Measurements from ENCODE around the gene ZNF222. TPM values are rescaled to one million over a fixed set of nuclear protein-coding genes. Genes with fewer than 3 reads are reported as not detected.

The ZNF222 gene
- polyA plus RNA-seq, 1 donor (not counting 4 experiments of a cell fraction or from before 2014, with no cell fraction given) = 2.7 TPM

DNA sequence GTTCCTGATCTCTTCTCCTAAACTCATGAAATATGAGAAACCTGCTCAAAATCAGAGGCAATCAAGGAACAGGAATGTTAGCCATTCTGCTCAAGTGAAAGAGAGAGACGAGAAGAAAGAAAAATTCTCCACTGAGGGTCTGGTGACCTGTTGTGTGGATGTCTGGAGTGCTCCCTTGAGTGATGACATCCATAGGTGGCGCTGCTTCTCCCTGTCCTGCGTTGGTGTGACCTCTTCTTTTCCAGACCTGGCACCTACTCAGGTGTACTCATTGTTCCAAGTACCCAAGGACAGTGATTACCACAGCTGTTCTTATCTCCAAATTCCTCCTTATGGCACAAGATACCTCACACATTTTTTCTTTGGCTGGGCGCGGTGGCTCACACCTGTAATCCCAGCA, 30.7 kb downstream of the ZNF222 start:
- Histone ChIP-seq H3K36me3 (ENCODE audit: control insufficient read depth in 2 of 2, extremely low read depth in 1 of 2, insufficient read depth in 2 of 2, low read length in 2 of 2) (peaks cover 3 to 5% of the 10 kb centered on the region in 2 experiments), H3K4me1 (ENCODE audit: control insufficient read depth, extremely low read depth, insufficient read depth, low read length) (peaks cover 5% of the 10 kb centered on the region), H4K20me1 (ENCODE audit: control insufficient read depth, extremely low read depth, insufficient read depth, low read length) (no peaks in the 10 kb centered on the region), H3K9me1 (ENCODE audit: control insufficient read depth, extremely low read depth, insufficient read depth, low read length) (no peaks in the 10 kb centered on the region), H3K79me2 (ENCODE audit: control insufficient read depth, insufficient read depth, low read length) (peaks cover 3% of the 10 kb centered on the region), H3K27me3 (ENCODE audit: control insufficient read depth, extremely low read depth, insufficient read depth, low read length) (no peaks in the 10 kb centered on the region), H3K9me3 (ENCODE audit: control insufficient read depth, low read depth, low read length) (no peaks in the 10 kb centered on the region), H3K9ac (ENCODE audit: control insufficient read depth, extremely low read depth, insufficient read depth, low read length) (no peak overlapping the region), H3K27ac (ENCODE audit: control insufficient read depth, insufficient read depth, low read length) (no peak overlapping the region), H3K4me2 (ENCODE audit: control insufficient read depth, extremely low read depth, insufficient read depth, low read depth, low read length) (no peak overlapping the region), H3K4me3 (ENCODE audit: control insufficient read depth in 2 of 3, extremely low read depth in 1 of 3, insufficient read depth in 2 of 3, low read depth in 1 of 3, low read length in 3 of 3) (no peak overlapping the region), H2AFZ (ENCODE audit: control insufficient read depth, low read length) (no peak overlapping the region)
- dilution Hi-C loops (cut with MboI; ENCODE audit: extremely low pct_ligation_motif_present, low sequenced_read_pairs) = no loop called here
- TF ChIP-seq, protein P1, sequence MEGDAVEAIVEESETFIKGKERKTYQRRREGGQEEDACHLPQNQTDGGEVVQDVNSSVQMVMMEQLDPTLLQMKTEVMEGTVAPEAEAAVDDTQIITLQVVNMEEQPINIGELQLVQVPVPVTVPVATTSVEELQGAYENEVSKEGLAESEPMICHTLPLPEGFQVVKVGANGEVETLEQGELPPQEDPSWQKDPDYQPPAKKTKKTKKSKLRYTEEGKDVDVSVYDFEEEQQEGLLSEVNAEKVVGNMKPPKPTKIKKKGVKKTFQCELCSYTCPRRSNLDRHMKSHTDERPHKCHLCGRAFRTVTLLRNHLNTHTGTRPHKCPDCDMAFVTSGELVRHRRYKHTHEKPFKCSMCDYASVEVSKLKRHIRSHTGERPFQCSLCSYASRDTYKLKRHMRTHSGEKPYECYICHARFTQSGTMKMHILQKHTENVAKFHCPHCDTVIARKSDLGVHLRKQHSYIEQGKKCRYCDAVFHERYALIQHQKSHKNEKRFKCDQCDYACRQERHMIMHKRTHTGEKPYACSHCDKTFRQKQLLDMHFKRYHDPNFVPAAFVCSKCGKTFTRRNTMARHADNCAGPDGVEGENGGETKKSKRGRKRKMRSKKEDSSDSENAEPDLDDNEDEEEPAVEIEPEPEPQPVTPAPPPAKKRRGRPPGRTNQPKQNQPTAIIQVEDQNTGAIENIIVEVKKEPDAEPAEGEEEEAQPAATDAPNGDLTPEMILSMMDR (optimal IDR thresholded peaks at IDR 0.05 in 1 of 3, IDR thresholded peaks at IDR 0.05 in 1 of 3, conservative IDR thresholded peaks at IDR 0.05 in 1 of 3; ENCODE audit: extremely low read depth in 1 of 3, insufficient read depth in 2 of 3, low read length in 3 of 3) = peak in 1 of 3 experiments; percentile 23
- TF ChIP-seq EZH2 (IDR thresholded peaks at IDR 0.05; ENCODE audit: low read length) = no peak
- FAIRE-seq (no peak), DNase-seq (ENCODE audit: low read depth, low spot score) (no peak)

GRCh38 chr19:44059229-44059628, 34.0 kb downstream of the ZNF222 start:
- no peaks in the 10 kb centered on the region for H3K79me2 ChIP-seq (ENCODE audit: control insufficient read depth, insufficient read depth, low read length)
- dilution Hi-C loops (cut with MboI; ENCODE audit: extremely low pct_ligation_motif_present, low sequenced_read_pairs) = no loop called here
- DNase-seq (ENCODE audit: low read depth, low spot score) = no peak
- no peak overlapping the region for H3K4me3 ChIP-seq (ENCODE audit: control insufficient read depth in 2 of 3, extremely low read depth in 1 of 3, insufficient read depth in 2 of 3, low read depth in 1 of 3, low read length in 3 of 3)
- H3K9me1 ChIP-seq (ENCODE audit: control insufficient read depth, extremely low read depth, insufficient read depth, low read length) = no peaks in the 10 kb centered on the region
- peaks cover 6 to 10% of the 10 kb centered on the region in 2 experiments for H3K36me3 ChIP-seq (ENCODE audit: control insufficient read depth in 2 of 2, extremely low read depth in 1 of 2, insufficient read depth in 2 of 2, low read length in 2 of 2)
- no peak overlapping the region for H3K27ac ChIP-seq (ENCODE audit: control insufficient read depth, insufficient read depth, low read length)
- no peaks in the 10 kb centered on the region for H3K9me3 ChIP-seq (ENCODE audit: control insufficient read depth, low read depth, low read length)
- no peak overlapping the region for H2AFZ ChIP-seq (ENCODE audit: control insufficient read depth, low read length)
- no peaks in the 10 kb centered on the region for H3K27me3 ChIP-seq (ENCODE audit: control insufficient read depth, extremely low read depth, insufficient read depth, low read length)
- no peaks in the 10 kb centered on the region for H4K20me1 ChIP-seq (ENCODE audit: control insufficient read depth, extremely low read depth, insufficient read depth, low read length)
- TF ChIP-seq, protein P1 (optimal IDR thresholded peaks at IDR 0.05 in 1 of 3, IDR thresholded peaks at IDR 0.05 in 1 of 3, conservative IDR thresholded peaks at IDR 0.05 in 1 of 3; ENCODE audit: extremely low read depth in 1 of 3, insufficient read depth in 2 of 3, low read length in 3 of 3) = no peak
- no peak for TF ChIP-seq EZH2 (IDR thresholded peaks at IDR 0.05; ENCODE audit: low read length)
- no peaks in the 10 kb centered on the region for H3K4me1 ChIP-seq (ENCODE audit: control insufficient read depth, extremely low read depth, insufficient read depth, low read length)
- no peak overlapping the region for H3K9ac ChIP-seq (ENCODE audit: control insufficient read depth, extremely low read depth, insufficient read depth, low read length)
- FAIRE-seq = no peak
- no peak overlapping the region for H3K4me2 ChIP-seq (ENCODE audit: control insufficient read depth, extremely low read depth, insufficient read depth, low read depth, low read length)

Data from keratinocyte (primary cell).